Retinal pigment epithelial cell (primary cell): ENCODE data around the gene LINGO3.

ENCODE experiments used
- DNase-seq: peaks from one replicate; pipeline ENCODE4 v3.0.0-alpha.2; 2010; ENCODE audit warnings: low read depth
- H3K4me3 ChIP-seq: 2 replicates; pipeline ENCODE4 v1.5.1; 2011; ENCODE audit warnings: mild to moderate bottlenecking, low read length, control low read depth, moderate library complexity
- TF ChIP-seq, protein P1 (sequence below): conservative IDR thresholded peaks from 2 replicates; pipeline ENCODE4 v1.5.1; 2011; ENCODE audit warnings: low read depth, low read length, control low read depth, inconsistent platforms

Gene LINGO3

DNA sequence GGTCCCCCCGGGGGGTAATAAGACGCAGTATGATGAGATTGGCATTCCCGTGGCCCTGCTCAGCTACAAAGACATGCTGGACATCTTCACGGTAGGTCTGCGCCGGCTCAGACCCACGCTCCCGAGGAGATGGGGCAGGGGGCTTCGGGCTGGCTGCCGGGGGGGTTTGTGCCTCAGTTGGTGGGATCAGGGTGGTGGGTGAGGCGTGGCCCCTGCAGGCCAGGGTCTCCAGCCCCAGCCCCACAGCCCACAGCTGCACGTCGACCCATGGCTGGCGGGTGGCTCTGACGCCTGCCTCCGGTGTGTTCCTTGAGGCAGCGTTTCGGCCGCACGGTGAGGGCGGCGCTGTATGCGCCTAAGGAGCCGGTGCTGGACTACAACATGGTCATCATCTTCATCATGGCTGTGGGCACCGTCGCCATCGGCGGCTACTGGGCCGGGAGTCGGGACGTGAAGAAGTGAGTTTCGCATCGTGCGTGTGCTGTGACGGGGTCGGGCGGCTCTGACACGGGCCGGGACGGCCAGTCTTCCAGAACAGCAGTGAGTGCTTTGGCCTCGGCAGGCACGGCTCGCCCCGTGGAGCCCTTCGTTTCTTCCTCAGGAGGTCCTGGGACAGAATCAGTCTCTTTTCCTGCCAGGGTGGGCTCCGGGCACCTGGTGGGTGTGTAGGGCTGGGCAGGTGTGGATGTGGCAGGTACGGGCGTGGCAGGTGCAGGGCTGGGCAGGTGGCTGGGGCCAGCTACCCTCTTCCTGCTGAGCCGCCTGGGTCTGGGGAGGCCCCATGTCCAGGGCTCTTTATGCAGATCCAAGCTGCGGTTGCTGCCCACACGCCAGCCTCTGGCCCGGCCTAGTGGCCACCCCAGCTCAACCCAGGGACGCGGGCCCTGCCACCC lies 31.0 kb upstream of the LINGO3 start:
- no peak overlapping the region for H3K4me3 ChIP-seq
- TF ChIP-seq, protein P1, sequence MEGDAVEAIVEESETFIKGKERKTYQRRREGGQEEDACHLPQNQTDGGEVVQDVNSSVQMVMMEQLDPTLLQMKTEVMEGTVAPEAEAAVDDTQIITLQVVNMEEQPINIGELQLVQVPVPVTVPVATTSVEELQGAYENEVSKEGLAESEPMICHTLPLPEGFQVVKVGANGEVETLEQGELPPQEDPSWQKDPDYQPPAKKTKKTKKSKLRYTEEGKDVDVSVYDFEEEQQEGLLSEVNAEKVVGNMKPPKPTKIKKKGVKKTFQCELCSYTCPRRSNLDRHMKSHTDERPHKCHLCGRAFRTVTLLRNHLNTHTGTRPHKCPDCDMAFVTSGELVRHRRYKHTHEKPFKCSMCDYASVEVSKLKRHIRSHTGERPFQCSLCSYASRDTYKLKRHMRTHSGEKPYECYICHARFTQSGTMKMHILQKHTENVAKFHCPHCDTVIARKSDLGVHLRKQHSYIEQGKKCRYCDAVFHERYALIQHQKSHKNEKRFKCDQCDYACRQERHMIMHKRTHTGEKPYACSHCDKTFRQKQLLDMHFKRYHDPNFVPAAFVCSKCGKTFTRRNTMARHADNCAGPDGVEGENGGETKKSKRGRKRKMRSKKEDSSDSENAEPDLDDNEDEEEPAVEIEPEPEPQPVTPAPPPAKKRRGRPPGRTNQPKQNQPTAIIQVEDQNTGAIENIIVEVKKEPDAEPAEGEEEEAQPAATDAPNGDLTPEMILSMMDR: no peak
- DNase-seq: no peak

DNA sequence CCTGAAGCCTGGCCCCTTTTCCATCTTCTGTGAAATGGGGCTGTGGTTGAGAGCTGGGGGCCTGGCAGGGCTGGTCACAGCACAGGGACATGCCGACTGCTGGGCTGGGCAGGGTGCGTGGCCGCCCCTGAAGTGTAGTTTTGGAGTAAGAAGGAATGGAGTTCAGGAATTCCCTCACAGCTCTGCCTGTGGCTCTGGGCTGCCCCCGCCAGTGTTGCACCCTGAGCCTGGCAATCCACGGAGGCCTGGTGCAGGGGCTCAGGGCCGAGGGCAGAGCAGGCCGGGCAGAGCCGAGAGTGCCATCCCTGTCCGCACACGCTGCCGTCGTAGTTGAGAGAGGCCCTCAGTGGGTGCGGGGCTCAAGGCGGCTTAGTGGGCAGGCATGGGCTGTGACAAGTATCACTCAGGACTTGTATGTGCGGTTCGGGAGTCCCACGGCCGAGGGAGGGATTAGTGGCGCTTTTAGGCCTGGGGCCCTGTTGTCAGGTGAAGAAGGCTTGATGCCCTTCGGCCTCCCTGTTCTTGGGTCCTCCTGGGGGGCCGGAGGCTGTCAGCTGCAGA lies 30.2 kb upstream of the LINGO3 start:
- DNase-seq: no peak
- TF ChIP-seq, protein P1: no peak
- no peak overlapping the region for H3K4me3 ChIP-seq

DNA sequence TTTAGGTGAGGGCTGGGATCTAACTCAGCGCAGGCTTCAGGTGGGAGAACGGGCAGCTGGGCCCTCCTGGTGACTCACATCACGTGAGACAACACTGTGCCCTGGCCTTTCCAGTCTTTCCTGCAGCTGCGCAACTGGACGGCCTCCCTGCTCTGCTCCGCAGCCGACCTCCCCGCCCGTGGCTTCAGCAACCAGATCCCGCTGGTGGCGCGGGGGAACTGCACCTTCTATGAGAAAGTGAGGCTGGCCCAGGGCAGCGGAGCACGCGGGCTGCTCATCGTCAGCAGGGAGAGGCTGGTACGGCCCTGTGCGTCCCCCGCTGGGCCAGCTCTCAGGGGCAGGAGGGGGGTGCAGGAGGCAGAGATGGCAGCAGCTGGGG lies 29.4 kb upstream of the LINGO3 start:
- TF ChIP-seq, protein P1: peak; percentile 57
- no peak overlapping the region for H3K4me3 ChIP-seq
- peak; percentile 82 for DNase-seq

DNA sequence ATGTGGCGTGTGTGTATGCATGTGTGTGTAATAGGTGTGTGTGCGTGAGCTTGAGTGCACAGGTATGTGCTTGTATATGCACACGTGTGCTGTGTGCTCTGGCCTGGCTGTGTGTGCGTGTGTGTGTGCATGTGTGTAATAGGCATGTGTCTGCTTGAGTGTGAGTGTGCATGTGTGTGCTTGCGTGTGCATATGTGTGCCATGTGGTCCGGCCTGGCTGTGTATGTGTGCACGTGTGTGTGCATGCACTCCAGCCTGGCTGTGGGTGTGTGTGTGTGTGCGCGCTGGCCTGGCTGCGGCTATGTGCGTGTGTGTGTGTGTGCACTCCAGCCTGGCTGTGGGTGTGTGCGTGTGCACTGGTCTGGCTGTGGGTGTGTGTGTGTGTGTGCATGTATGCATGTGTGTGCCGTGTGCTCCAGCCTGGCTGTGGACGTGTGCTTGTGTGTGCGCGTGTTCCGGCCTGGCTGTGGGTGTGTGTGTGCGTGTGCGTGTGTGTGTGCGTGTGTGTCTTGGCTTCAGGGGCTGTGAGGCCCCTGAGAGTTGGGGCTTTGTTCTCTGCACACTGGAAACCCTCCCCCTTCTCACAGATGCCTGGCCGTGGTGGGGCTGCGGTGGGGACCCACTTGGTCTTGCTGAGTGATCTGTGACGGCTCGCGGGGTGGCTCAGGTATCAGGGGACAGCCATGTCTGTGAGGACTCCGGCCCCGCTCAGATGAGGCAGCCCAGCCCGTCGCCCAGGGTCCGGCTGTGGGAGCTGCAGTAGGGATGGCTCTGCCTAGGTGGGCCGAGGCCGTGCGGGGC lies 28.8 kb upstream of the LINGO3 start:
- TF ChIP-seq, protein P1: no peak
- H3K4me3 ChIP-seq: no peak overlapping the region
- DNase-seq: no peak

DNA sequence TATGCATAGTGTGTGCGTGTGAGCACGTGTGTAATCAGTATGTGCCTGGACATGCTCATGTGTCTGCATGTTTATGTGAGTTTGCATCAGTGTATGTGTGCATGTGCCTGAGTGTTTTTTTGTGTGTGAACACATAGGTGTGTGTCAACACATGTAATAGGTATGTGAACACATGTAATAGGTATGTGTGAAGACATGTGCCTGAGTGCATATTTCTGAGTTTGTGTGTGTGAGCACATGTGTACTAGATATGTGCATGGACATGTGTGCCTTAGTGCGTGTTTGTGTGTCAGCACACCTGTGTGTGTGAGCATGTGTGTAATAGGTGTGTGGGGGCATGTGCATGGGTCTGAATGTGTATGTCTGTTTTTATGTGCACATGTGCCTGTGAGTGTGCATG lies 27.9 kb upstream of the LINGO3 start:
- H3K4me3 ChIP-seq: no peak overlapping the region
- DNase-seq: no peak
- TF ChIP-seq, protein P1: no peak

DNA sequence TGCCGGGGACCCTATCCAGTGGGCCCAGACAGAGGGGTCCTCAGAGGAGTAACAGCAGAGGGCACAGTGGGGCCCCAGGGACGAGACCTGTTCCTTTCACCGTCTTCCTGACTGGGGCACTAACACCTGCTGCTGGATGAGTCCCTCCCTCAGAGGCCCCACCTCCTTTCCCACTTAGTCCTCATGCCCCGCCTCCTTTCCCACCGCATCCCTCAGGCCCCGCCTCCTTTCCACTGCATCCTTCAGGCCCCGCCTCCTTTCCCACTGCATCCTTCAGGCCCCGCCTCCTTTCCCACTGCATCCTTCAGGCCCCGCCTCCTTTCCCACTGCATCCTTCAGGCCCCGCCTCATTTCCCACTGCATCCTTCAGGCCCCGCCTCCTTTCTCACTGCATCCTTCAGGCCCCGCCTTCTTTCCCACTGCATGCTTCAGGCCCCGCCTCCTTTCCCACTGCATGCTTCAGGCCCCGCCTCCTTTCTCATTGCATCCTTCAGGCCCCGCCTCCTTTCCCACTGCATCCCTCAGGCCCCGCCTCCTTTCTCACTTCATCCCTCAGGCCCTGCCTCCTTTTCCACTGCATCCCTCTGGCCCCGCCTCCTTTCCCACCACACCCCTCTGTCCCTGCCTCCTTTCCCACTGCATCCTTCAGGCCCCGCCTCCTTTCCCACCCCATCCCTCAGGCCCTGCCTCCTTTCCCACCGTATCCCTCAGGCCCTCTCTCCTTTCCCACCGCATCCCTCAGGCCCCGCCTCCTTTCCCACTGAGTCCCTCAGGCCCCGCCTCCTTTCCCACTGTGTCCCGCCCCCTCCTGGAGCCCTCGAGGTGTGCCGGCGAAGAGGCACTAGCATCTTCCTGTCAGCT lies 27.3 kb upstream of the LINGO3 start:
- no peak overlapping the region for H3K4me3 ChIP-seq
- TF ChIP-seq, protein P1: no peak
- no peak for DNase-seq
